Skin epidermis (tissue), 12 donors: Measurements from ENCODE around the gene C6orf132.

Source experiments
- H3K27ac ChIP-seq, 21 experiments: fragments of 200-600 bp; sonication (generic) in 11 of 21; one replicate each; pipeline ENCODE4 v1.5.0; 2020; ENCODE audit warnings: mild to moderate bottlenecking in 3 of 21, inconsistent platforms in 2 of 21, moderate library complexity in 2 of 21
- H3K4me3 ChIP-seq, 7 experiments: fragments of 200-600 bp; sonication (generic) in 2 of 7; one replicate each; pipeline ENCODE4 v1.5.0; 2020; ENCODE audit warnings: inconsistent platforms in 2 of 7, mild to moderate bottlenecking in 2 of 7, moderate library complexity in 1 of 7

Gene C6orf132

GRCh38 chr6:42093582-42094329 lies 48.7 kb downstream of the C6orf132 start:
- no peak overlapping the region for H3K27ac ChIP-seq
- no peak overlapping the region for H3K4me3 ChIP-seq

GRCh38 chr6:42091718-42092023 lies 50.7 kb downstream of the C6orf132 start:
- Histone ChIP-seq H3K27ac (no peak overlapping the region), H3K4me3 (no peak overlapping the region)

- Histone ChIP-seq H3K4me3 (no peak overlapping the region), H3K27ac (no peak overlapping the region)
Observed at GRCh38 chr6:42090819-42091717, 51.4 kb downstream of the C6orf132 start.

GRCh38 chr6:42088101-42088591 lies 54.3 kb downstream of the C6orf132 start:
- Histone ChIP-seq H3K4me3 (no peak overlapping the region), H3K27ac (no peak overlapping the region)

GRCh38 chr6:42086046-42087035 lies 56.1 kb downstream of the C6orf132 start:
- Histone ChIP-seq H3K4me3 (no peak overlapping the region), H3K27ac (no peak overlapping the region)

GRCh38 chr6:42084889-42085288 lies 57.5 kb downstream of the C6orf132 start:
- Histone ChIP-seq H3K27ac (no peak overlapping the region), H3K4me3 (no peak overlapping the region)

- H3K27ac ChIP-seq = no peak overlapping the region
Observed at GRCh38 chr6:42083530-42083929, 58.9 kb downstream of the C6orf132 start.

GRCh38 chr6:42079941-42080464 lies 62.4 kb downstream of the C6orf132 start:
- H3K27ac ChIP-seq = no peak overlapping the region
- no peak overlapping the region for H3K4me3 ChIP-seq

More at GRCh38 chr6:42083530-42083929, 58.9 kb downstream of the C6orf132 start:
- H3K4me3 ChIP-seq = no peak overlapping the region

GRCh38 chr6:42078386-42078785 lies 64.0 kb downstream of the C6orf132 start:
- H3K27ac ChIP-seq = no peak overlapping the region

GRCh38 chr6:42075159-42075838 lies 67.1 kb downstream of the C6orf132 start:
- H3K27ac ChIP-seq = no peak overlapping the region
- no peak overlapping the region for H3K4me3 ChIP-seq

More at GRCh38 chr6:42078386-42078785, 64.0 kb downstream of the C6orf132 start:
- no peak overlapping the region for H3K4me3 ChIP-seq

GRCh38 chr6:42073287-42073686 lies 69.1 kb downstream of the C6orf132 start:
- Histone ChIP-seq H3K4me3 (no peak overlapping the region), H3K27ac (no peak overlapping the region)

GRCh38 chr6:42071881-42072583 lies 70.4 kb downstream of the C6orf132 start:
- Histone ChIP-seq H3K4me3 (no peak overlapping the region), H3K27ac (no peak overlapping the region)

- Histone ChIP-seq H3K27ac (no peak overlapping the region), H3K4me3 (no peak overlapping the region)
Observed at GRCh38 chr6:42068872-42069522, 73.4 kb downstream of the C6orf132 start.

- Histone ChIP-seq H3K4me3 (no peak overlapping the region), H3K27ac (no peak overlapping the region)
Observed at GRCh38 chr6:42068173-42068572, 74.2 kb downstream of the C6orf132 start.

GRCh38 chr6:42066156-42066675 lies 76.2 kb downstream of the C6orf132 start:
- H3K27ac ChIP-seq = no peak overlapping the region
- H3K4me3 ChIP-seq = no peak overlapping the region

- Histone ChIP-seq H3K4me3 (no peak overlapping the region), H3K27ac (no peak overlapping the region)
Observed at GRCh38 chr6:42059743-42060142, 82.7 kb downstream of the C6orf132 start.

- Histone ChIP-seq H3K27ac (no peak overlapping the region), H3K4me3 (no peak overlapping the region)
Observed at GRCh38 chr6:42053601-42054000, 88.8 kb downstream of the C6orf132 start.

- peak overlapping the region; percentile 41 to 58 (median 55) for H3K4me3 ChIP-seq
- peak overlapping the region in 13 of 21 experiments; percentile 53 to 98 (median 90) for H3K27ac ChIP-seq
Observed at GRCh38 chr6:42051268-42051653, 91.2 kb downstream of the C6orf132 start.
